ENCODE data around the gene ENO3. TPM values are rescaled to one million over a fixed set of nuclear protein-coding genes. Genes with fewer than 3 reads are reported as not detected.

ENO3 gene
- total RNA-seq, 1 experiment from 2014 or later = 12.3 TPM

DNA sequence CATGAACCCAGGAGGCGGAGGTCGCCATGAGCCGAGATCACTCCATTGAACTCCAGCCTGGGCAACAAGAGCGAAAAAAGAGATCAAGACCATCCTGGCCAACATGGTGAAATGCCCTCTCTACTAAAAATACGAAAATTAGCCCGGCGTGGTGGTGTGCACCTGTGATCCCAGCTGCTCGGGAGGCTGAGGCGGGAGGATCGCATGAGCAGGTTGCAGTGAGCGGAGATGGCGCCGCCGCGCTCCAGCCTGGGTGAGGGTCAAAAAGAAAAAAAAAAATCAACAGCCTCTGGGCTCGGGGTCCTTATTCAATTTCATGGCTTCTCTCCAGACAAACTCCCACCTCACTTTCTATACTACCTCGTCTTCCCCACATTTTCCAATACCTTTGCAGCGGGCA, 22.0 kb upstream of the ENO3 start:
- no peak for TF ChIP-seq CTCF (IDR thresholded peaks at IDR 0.05; ENCODE audit: unreplicated experiment)
- H3K27me3 Mint-ChIP-seq (ENCODE audit: unreplicated experiment) = no peaks in the 10 kb centered on the region
- CTCF ChIA-PET = no interaction called here
- peaks cover 3% of the 10 kb centered on the region for H3K4me1 Mint-ChIP-seq (ENCODE audit: low read depth, unreplicated experiment)
- H3K9me3 Mint-ChIP-seq (ENCODE audit: low read depth, unreplicated experiment) = no peaks in the 10 kb centered on the region
- no peak for DNase-seq
- H3K4me3 Mint-ChIP-seq (ENCODE audit: low read depth, unreplicated experiment) = no peak overlapping the region
- no TSS peak for BruUV-seq (replicated peaks)
- peaks cover 13% of the 10 kb centered on the region for H3K36me3 Mint-ChIP-seq (ENCODE audit: insufficient read depth, unreplicated experiment)
- peak overlapping the region; percentile 21 for H3K27ac Mint-ChIP-seq (ENCODE audit: unreplicated experiment)
- intact Hi-C loops (cut with micrococcal nuclease; ENCODE audit: unreplicated experiment) = no loop called here

DNA sequence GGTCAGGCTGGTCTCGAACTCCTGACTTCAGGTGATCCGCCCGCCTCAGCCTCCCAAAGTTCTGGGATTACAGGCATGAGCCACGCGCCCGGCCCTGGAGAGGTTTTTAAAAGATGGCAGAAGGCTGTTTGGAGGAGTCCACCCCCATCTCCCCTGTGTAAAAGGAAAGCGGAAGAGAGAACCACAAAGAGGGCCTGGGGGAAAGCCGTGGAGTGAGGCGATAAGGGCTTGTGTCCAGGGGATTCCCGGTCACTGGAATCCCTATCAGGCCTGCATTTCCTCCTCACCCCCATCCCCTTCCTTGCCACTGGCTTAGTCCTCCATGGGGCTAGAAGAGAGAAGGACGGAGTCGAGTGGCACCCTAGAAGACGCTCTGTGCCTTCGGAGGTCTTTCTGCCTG, 19.0 kb upstream of the ENO3 start, which contains the start of gene GP1BA:
Gene GP1BA (plus strand): TSS at position 315 of the 400 bp plus-strand sequence. CDS start 328 bp downstream, outside the sequence.
- H3K27me3 Mint-ChIP-seq (ENCODE audit: unreplicated experiment) = no peaks in the 10 kb centered on the region
- peaks cover 21% of the 10 kb centered on the region for H3K36me3 Mint-ChIP-seq (ENCODE audit: insufficient read depth, unreplicated experiment)
- CTCF ChIA-PET = no interaction called here
- no peak within 1 kb of the TSS for H3K4me3 Mint-ChIP-seq (ENCODE audit: low read depth, unreplicated experiment)
- peaks cover 11% of the 10 kb centered on the region for H3K4me1 Mint-ChIP-seq (ENCODE audit: low read depth, unreplicated experiment)
- no TSS peak for BruUV-seq (replicated peaks)
- H3K27ac Mint-ChIP-seq (ENCODE audit: unreplicated experiment) = no peak within 1 kb of the TSS
- no peak for DNase-seq
- no peak for TF ChIP-seq CTCF (IDR thresholded peaks at IDR 0.05; ENCODE audit: unreplicated experiment)
- intact Hi-C loops (cut with micrococcal nuclease; ENCODE audit: unreplicated experiment) = no loop called here
- no peaks in the 10 kb centered on the region for H3K9me3 Mint-ChIP-seq (ENCODE audit: low read depth, unreplicated experiment)

- no peak for TF ChIP-seq CTCF (IDR thresholded peaks at IDR 0.05; ENCODE audit: unreplicated experiment)
- Mint-ChIP-seq H3K9me3 (ENCODE audit: low read depth, unreplicated experiment) (no peaks in the 10 kb centered on the region), H3K4me3 (ENCODE audit: low read depth, unreplicated experiment) (no peak overlapping the region), H3K36me3 (ENCODE audit: insufficient read depth, unreplicated experiment) (peaks cover 21% of the 10 kb centered on the region), H3K27me3 (ENCODE audit: unreplicated experiment) (no peaks in the 10 kb centered on the region), H3K4me1 (ENCODE audit: low read depth, unreplicated experiment) (peaks cover 11% of the 10 kb centered on the region), H3K27ac (ENCODE audit: unreplicated experiment) (no peak overlapping the region)
- intact Hi-C loops (cut with micrococcal nuclease; ENCODE audit: unreplicated experiment) = no loop called here
- BruUV-seq (replicated peaks) = no TSS peak
- CTCF ChIA-PET = no interaction called here
- no peak for DNase-seq
These were observed 18.2 kb upstream of the ENO3 start for GRCh38 chr17:4932756-4933155.

- DNase-seq = no peak
- Mint-ChIP-seq H3K36me3 (ENCODE audit: insufficient read depth, unreplicated experiment) (peaks cover 21% of the 10 kb centered on the region), H3K27me3 (ENCODE audit: unreplicated experiment) (no peaks in the 10 kb centered on the region), H3K4me3 (ENCODE audit: low read depth, unreplicated experiment) (peak overlapping the region; percentile 24), H3K4me1 (ENCODE audit: low read depth, unreplicated experiment) (peaks cover 11% of the 10 kb centered on the region), H3K9me3 (ENCODE audit: low read depth, unreplicated experiment) (no peaks in the 10 kb centered on the region), H3K27ac (ENCODE audit: unreplicated experiment) (peak overlapping the region; percentile 80)
- no peak for TF ChIP-seq CTCF (IDR thresholded peaks at IDR 0.05; ENCODE audit: unreplicated experiment)
- BruUV-seq (replicated peaks) = no TSS peak
- CTCF ChIA-PET = interaction anchor here (1.0 kb wide), 2 partner anchors 24 to 34 kb away, joined by 4 to 6 read pairs; partner anchors contain the start of gene SPAG7
- intact Hi-C loops (cut with micrococcal nuclease; ENCODE audit: unreplicated experiment) = no loop called here
These were observed 17.3 kb upstream of the ENO3 start for GRCh38 chr17:4933646-4934045.

Data from Calu3 (cell line).